Ascending aorta (tissue), 2 donors: ENCODE measurements around the gene SORBS2. TPM values are rescaled to one million over a fixed set of nuclear protein-coding genes. Genes with fewer than 3 reads are reported as not detected.

Experiments
- DNase-seq, 2 donors: peaks; one replicate each; pipeline ENCODE4 v3.0.0-alpha.2; 2019; ENCODE audit warnings: low spot score in 2 of 2
- H3K27ac ChIP-seq, 2 donors: fragments of 200-600 bp; sonication (generic); one replicate each; pipeline ENCODE4 v1.5.1; 2016 to 2017; ENCODE audit warnings: mild to moderate bottlenecking in 1 of 2
- H3K27me3 ChIP-seq: fragments of 200-600 bp; sonication (generic); one replicate; pipeline ENCODE4 v1.5.1; 2017
- H3K36me3 ChIP-seq, 2 donors: fragments of 200-600 bp; sonication (generic); one replicate each; pipeline ENCODE4 v1.5.1; 2016
- H3K4me1 ChIP-seq, 2 donors: fragments of 200-600 bp; sonication (generic); one replicate each; pipeline ENCODE4 v1.5.1; 2016 to 2017; ENCODE audit warnings: mild to moderate bottlenecking in 1 of 2
- H3K4me3 ChIP-seq, 2 donors: fragments of 200-600 bp; sonication (generic); one replicate each; pipeline ENCODE4 v1.5.1; 2016 to 2017; ENCODE audit warnings: mild to moderate bottlenecking in 1 of 2
- H3K9me3 ChIP-seq, 2 donors: fragments of 200-600 bp; sonication (generic); one replicate each; pipeline ENCODE4 v1.5.1; 2016
- intact Hi-C: fragments of 100-400 bp; cut with DNase I; formaldehyde crosslinking; loops from one replicate; pipeline ENCODE4 v1.15.1; 2023
- total RNA-seq: library from RNA; depleted of rRNA; stranded (reverse); fragments of >200 nt; gene quantifications from one replicate; pipeline ENCODE4 v1.1.0, GENCODE V29; 2016
- TF ChIP-seq, protein P1 (sequence below), 3 experiments: fragments of 200-600 bp in 2 of 3; fragments of 450-650 bp in 1 of 3; sonication (generic) in 2 of 3; IDR thresholded peaks; one replicate each; pipeline ENCODE4 v1.5.1; 2016 to 2019; ENCODE audit warnings: antibody characterized with exemption in 3 of 3, mild to moderate bottlenecking in 1 of 3, moderate library complexity in 1 of 3

Gene SORBS2
- total RNA-seq, 1 donor from 2014 or later = 246 TPM

DNA sequence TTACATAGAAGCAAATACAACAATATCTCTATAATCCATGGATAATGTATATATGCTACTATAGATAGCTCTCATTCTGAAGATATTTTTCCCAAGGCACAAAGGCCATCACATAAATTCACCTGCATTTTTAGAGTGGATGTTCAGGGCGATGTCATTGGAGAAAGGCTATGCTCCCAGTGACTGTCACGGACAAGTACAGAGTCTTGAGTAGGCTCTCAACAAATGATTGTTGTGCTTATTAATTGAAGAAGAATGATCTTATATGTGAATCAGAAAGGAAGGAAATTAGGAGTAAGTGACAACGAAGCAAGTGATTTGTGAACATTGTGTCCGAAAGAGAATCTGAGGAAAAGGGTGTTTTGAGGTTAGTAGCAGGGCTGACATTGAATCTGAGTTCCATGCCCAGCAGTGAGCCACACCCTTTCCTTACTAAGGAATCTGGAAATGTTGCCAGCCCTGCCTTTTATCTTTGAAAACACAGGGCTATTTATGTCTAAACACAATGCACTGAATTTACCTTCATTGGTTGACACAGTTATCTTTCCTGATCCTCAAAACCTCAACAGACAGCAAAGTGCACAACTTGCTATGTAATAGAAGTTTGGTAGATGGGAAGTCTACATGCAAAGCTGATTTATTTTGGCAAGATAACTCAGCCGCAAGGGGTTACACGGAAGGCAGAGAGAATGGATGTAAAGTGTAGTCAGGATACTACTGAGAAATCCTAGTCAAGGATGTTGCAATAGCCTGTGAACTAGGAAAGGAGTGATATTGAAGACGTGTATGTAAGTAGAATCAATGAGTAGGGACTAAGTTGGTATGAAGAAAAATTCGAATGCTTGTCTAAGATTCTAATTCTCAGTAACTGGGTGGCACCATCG, 50.4 kb downstream of the SORBS2 start:
- intact Hi-C loops = no loop called here
- DNase-seq = no peak
- H3K4me1 ChIP-seq = peaks cover 0 to 2% of the 10 kb centered on the region in 2 donors
- H3K27me3 ChIP-seq = no peaks in the 10 kb centered on the region
- no peak overlapping the region for H3K27ac ChIP-seq
- TF ChIP-seq, protein P1, sequence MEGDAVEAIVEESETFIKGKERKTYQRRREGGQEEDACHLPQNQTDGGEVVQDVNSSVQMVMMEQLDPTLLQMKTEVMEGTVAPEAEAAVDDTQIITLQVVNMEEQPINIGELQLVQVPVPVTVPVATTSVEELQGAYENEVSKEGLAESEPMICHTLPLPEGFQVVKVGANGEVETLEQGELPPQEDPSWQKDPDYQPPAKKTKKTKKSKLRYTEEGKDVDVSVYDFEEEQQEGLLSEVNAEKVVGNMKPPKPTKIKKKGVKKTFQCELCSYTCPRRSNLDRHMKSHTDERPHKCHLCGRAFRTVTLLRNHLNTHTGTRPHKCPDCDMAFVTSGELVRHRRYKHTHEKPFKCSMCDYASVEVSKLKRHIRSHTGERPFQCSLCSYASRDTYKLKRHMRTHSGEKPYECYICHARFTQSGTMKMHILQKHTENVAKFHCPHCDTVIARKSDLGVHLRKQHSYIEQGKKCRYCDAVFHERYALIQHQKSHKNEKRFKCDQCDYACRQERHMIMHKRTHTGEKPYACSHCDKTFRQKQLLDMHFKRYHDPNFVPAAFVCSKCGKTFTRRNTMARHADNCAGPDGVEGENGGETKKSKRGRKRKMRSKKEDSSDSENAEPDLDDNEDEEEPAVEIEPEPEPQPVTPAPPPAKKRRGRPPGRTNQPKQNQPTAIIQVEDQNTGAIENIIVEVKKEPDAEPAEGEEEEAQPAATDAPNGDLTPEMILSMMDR (IDR thresholded peaks at IDR 0.05) = no peak
- H3K4me3 ChIP-seq = no peak overlapping the region
- no peaks in the 10 kb centered on the region for H3K36me3 ChIP-seq
- no peaks in the 10 kb centered on the region for H3K9me3 ChIP-seq

GRCh38 chr4:185758807-185759206, 53.2 kb downstream of the SORBS2 start:
- H3K4me1 ChIP-seq = peaks cover 0 to 2% of the 10 kb centered on the region in 2 donors
- TF ChIP-seq, protein P1 (IDR thresholded peaks at IDR 0.05) = no peak
- DNase-seq = no peak
- no peaks in the 10 kb centered on the region for H3K36me3 ChIP-seq
- H3K27me3 ChIP-seq = no peaks in the 10 kb centered on the region
- no peak overlapping the region for H3K27ac ChIP-seq
- no peak overlapping the region for H3K4me3 ChIP-seq
- intact Hi-C loops = no loop called here
- no peaks in the 10 kb centered on the region for H3K9me3 ChIP-seq

DNA sequence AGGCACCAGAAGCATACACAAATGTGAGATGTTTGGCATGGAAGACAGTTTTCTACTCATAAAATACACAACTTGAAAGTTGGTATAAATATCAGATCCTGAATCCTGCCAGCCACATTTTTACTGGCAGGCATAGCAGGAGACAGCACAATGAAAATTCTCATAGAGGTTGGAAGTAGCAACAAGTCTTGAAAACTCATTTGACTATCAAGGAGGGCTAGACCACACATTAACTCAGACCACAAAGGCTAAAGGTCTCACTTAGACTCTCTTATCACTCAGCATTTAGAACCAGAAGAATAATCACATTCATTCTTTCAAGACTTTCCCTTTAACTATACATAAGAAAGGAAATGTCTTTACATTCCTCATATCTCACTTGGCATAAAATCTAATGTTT, 56.5 kb downstream of the SORBS2 start:
- Histone ChIP-seq H3K27me3 (no peaks in the 10 kb centered on the region), H3K4me3 (no peak overlapping the region), H3K4me1 (no peaks in the 10 kb centered on the region), H3K36me3 (no peaks in the 10 kb centered on the region), H3K27ac (no peak overlapping the region), H3K9me3 (no peaks in the 10 kb centered on the region)
- intact Hi-C loops = no loop called here
- DNase-seq = no peak
- TF ChIP-seq, protein P1 (IDR thresholded peaks at IDR 0.05) = no peak

GRCh38 chr4:185754961-185755360, 57.0 kb downstream of the SORBS2 start:
- Histone ChIP-seq H3K27ac (no peak overlapping the region), H3K36me3 (no peaks in the 10 kb centered on the region), H3K9me3 (no peaks in the 10 kb centered on the region), H3K4me3 (no peak overlapping the region), H3K27me3 (no peaks in the 10 kb centered on the region), H3K4me1 (no peaks in the 10 kb centered on the region)
- TF ChIP-seq, protein P1 (IDR thresholded peaks at IDR 0.05) = no peak
- intact Hi-C loops = no loop called here
- DNase-seq = no peak

DNA sequence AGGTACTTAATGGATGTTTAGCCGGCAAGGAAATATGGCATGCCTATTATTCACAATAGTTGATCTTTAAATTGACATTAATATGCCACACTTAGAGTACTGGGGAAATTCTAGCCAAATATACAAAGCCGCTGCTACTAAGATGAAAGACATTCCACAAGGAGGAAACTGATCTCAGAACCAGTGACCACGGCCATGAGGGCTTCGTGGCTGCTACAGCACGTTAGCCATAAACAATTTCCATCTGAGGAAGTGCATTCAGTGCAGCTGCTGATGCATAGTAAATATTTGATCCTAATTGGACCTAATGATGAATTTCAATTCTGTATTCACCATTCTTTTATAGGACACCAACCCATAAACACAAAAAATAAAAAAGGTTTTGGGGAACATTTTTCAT, 59.1 kb downstream of the SORBS2 start:
- intact Hi-C loops = no loop called here
- TF ChIP-seq, protein P1 (IDR thresholded peaks at IDR 0.05) = no peak

More for the DNA sequence above, 59.1 kb downstream of the SORBS2 start:
- no peaks in the 10 kb centered on the region for H3K4me1 ChIP-seq
- DNase-seq = no peak
- H3K27me3 ChIP-seq = no peaks in the 10 kb centered on the region
- H3K36me3 ChIP-seq = no peaks in the 10 kb centered on the region
- H3K27ac ChIP-seq = no peak overlapping the region
- no peak overlapping the region for H3K4me3 ChIP-seq
- no peaks in the 10 kb centered on the region for H3K9me3 ChIP-seq
